Activated CD4-positive, alpha-beta memory T cell treated with anti-CD3 and anti-CD28 coated beads, Interleukin-2, amount 10 ng/mL, durations not matched to agents 7 days and 5 days (primary cell): ENCODE data around the gene KLHL40. TPM values are rescaled to one million over a fixed set of nuclear protein-coding genes. Genes with fewer than 3 reads are reported as not detected.

ENCODE experiments used
- CTCF ChIA-PET: fragments of 350-600 bp; sonication (Branson Sonifier 250); formaldehyde crosslinking; loops from one replicate; lab custom pipeline; 2021; ENCODE audit warnings: antibody characterized with exemption, inconsistent platforms; lab: Charles Lee
- POLR2A ChIA-PET: fragments of 350-600 bp; sonication (Branson Sonifier 250); formaldehyde crosslinking; loops from one replicate; lab custom pipeline; 2021; ENCODE audit warnings: antibody characterized with exemption; lab: Charles Lee
- DNase-seq: peaks from one replicate; pipeline ENCODE4 v3.0.0-alpha.2; 2020
- H3K27ac Mint-ChIP-seq: one replicate; pipeline ENCODE4 v1.8.0; 2021; ENCODE audit warnings: mild to moderate bottlenecking, mixed read lengths
- H3K27me3 Mint-ChIP-seq: one replicate; pipeline ENCODE4 v1.8.0; 2021; ENCODE audit warnings: mixed read lengths
- H3K36me3 Mint-ChIP-seq: one replicate; pipeline ENCODE4 v1.8.0; 2021; ENCODE audit warnings: low read depth, mixed read lengths
- H3K4me1 Mint-ChIP-seq: one replicate; pipeline ENCODE4 v1.8.0; 2021; ENCODE audit warnings: mixed read lengths
- H3K4me3 Mint-ChIP-seq: one replicate; pipeline ENCODE4 v1.8.0; 2021; ENCODE audit warnings: mild to moderate bottlenecking, mixed read lengths
- H3K9me3 Mint-ChIP-seq: one replicate; pipeline ENCODE4 v1.8.0; 2021; ENCODE audit warnings: mixed read lengths
- total RNA-seq, 2 experiments: library from RNA; stranded (reverse); gene quantifications; one replicate each; pipeline ENCODE4 v1.2.3, GENCODE V29; 2021

The KLHL40 gene
- total RNA-seq, 2 experiments from 2014 or later = not detected

DNA sequence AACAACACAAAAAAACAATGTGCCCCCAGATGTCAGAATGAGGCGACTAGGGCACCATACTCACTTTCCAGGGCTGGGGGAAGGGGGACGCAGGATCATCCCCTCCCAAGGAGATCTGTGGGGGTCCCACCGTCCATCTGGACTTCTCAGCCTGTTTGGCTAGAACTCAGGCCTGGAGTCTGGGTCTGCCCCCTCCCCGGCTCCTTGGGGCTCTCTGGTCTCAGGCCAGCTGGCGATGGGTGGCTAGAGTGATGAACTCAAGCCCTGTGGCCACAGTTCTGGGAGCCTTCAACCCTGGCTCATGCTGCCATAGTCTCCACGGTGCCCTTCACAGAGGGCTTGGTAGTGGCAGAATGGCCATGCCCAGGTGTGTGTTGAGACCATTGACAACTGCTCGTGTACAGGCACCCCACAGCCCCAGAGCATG, 18.2 kb upstream of the KLHL40 start:
- DNase-seq = peak; percentile 8
- Mint-ChIP-seq H3K4me1 (no peaks in the 10 kb centered on the region), H3K36me3 (no peaks in the 10 kb centered on the region), H3K9me3 (no peaks in the 10 kb centered on the region), H3K27me3 (peaks cover 2% of the 10 kb centered on the region), H3K27ac (no peak overlapping the region), H3K4me3 (no peak overlapping the region)
- POLR2A ChIA-PET = no interaction called here
- CTCF ChIA-PET = no interaction called here

- CTCF ChIA-PET = no interaction called here
- H3K27me3 Mint-ChIP-seq = peaks cover 2% of the 10 kb centered on the region
These were observed 17.6 kb upstream of the KLHL40 start for GRCh38 chr3:42667523-42668412.

DNA sequence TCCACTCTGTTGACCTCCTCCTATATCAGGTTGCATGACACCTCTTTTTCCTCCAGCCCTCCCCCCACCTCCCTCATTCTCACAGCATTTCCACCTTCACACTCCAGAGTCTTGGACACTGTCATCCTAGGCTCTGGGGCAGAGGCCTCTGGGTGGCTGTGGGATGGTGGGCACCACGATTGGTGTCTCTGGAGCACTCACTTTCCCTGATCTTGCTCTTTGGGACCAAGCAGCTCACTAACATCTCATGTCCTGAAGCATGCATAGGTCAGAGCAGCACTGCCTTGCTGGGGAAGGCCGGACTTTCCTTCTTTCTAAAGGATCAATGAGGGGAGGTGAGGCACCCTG, 16.9 kb upstream of the KLHL40 start:
- POLR2A ChIA-PET = no interaction called here
- Mint-ChIP-seq H3K4me3 (no peak overlapping the region), H3K27me3 (peaks cover 2% of the 10 kb centered on the region), H3K36me3 (no peaks in the 10 kb centered on the region), H3K4me1 (no peaks in the 10 kb centered on the region), H3K27ac (no peak overlapping the region), H3K9me3 (no peaks in the 10 kb centered on the region)
- DNase-seq = no peak
- CTCF ChIA-PET = no interaction called here

More at GRCh38 chr3:42667523-42668412, 17.6 kb upstream of the KLHL40 start:
- Mint-ChIP-seq H3K9me3 (no peaks in the 10 kb centered on the region), H3K27ac (no peak overlapping the region), H3K4me1 (no peaks in the 10 kb centered on the region), H3K4me3 (no peak overlapping the region), H3K36me3 (no peaks in the 10 kb centered on the region)
- POLR2A ChIA-PET = no interaction called here
- DNase-seq = peak; percentile 14

DNA sequence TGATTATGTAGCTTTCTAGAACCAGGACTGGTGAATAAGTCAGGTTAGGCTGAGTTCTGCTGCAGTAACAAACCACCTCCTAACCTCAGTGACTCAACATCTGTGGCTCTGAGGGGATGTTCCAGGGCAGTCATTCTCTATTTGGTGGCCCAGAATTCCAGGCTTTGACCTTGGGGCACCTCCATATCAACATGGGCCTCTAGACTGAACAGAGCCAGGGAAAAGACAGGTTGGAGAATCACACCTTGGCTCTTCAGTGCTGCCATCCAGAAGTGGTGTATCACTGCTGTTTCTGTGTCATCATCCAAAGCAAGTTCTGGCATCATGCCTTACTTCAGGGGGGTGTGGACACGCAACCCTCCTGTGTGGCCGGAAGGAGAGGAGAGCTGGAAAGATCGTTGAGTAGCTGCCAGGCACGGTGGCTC, 16.5 kb upstream of the KLHL40 start:
- ChIA-PET POLR2A (no interaction called here), CTCF (no interaction called here)
- Mint-ChIP-seq H3K9me3 (no peaks in the 10 kb centered on the region), H3K27me3 (peaks cover 2% of the 10 kb centered on the region), H3K27ac (no peak overlapping the region), H3K36me3 (no peaks in the 10 kb centered on the region), H3K4me1 (no peaks in the 10 kb centered on the region), H3K4me3 (no peak overlapping the region)
- DNase-seq = no peak

DNA sequence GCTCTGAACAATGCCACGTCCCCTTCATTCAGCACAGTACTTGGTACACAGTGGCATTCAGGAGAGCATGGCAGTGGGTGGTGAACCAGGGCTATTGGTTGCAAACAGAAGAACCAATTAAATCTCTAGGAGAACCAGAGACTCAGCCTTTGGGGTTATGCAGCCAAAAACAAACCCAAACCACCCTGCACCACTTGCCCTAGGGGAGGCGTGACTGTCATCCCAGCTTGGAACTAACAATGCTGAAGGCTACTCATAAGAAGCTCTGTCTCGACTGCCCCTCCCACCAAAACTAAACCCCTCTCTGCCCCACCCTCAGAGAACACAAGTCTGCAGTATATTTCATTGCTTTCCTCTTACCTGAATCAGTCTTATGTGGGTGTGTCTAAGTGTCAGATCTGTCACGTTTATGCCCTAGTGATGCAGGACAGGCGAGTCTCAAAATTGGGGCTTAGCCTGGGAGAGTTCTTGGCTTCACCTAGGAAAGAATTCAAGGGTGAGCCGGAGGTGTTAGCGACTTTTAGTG, 15.2 kb upstream of the KLHL40 start:
- Mint-ChIP-seq H3K4me3 (no peak overlapping the region), H3K27me3 (peaks cover 5% of the 10 kb centered on the region), H3K36me3 (no peaks in the 10 kb centered on the region), H3K4me1 (no peaks in the 10 kb centered on the region), H3K27ac (no peak overlapping the region), H3K9me3 (peaks cover 2% of the 10 kb centered on the region)
- CTCF ChIA-PET = no interaction called here
- DNase-seq = no peak
- POLR2A ChIA-PET = no interaction called here

DNA sequence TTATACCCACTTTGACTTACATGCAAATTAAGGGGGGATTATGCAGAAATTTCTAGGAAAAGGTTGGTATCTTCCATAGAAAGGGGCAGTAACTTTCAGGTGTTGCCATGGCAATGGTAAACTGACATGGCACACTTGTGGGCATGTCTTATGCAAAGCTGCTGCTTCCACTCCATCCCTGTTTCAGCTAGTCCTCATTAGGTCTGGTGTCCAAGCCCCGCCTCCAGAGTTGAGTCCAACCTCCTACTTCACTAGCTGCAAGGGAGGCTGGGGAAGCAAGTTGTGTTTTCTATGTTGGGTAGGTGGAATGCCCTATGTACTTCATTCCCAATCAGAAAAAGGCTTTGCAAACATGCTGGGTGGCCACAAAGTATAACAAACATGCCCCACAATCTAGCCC, 14.7 kb upstream of the KLHL40 start:
- Mint-ChIP-seq H3K4me3 (no peak overlapping the region), H3K36me3 (no peaks in the 10 kb centered on the region), H3K27ac (no peak overlapping the region), H3K27me3 (peaks cover 5% of the 10 kb centered on the region), H3K4me1 (no peaks in the 10 kb centered on the region), H3K9me3 (peaks cover 2% of the 10 kb centered on the region)
- POLR2A ChIA-PET = no interaction called here
- no peak for DNase-seq
- CTCF ChIA-PET = no interaction called here

GRCh38 chr3:42672515-42672914, 12.8 kb upstream of the KLHL40 start:
- peaks cover 5% of the 10 kb centered on the region for H3K27me3 Mint-ChIP-seq
- no peaks in the 10 kb centered on the region for H3K4me1 Mint-ChIP-seq
- CTCF ChIA-PET = no interaction called here
- no peaks in the 10 kb centered on the region for H3K36me3 Mint-ChIP-seq
- H3K9me3 Mint-ChIP-seq = peaks cover 10% of the 10 kb centered on the region
- no peak overlapping the region for H3K27ac Mint-ChIP-seq
- DNase-seq = no peak
- H3K4me3 Mint-ChIP-seq = no peak overlapping the region
- POLR2A ChIA-PET = no interaction called here

DNA sequence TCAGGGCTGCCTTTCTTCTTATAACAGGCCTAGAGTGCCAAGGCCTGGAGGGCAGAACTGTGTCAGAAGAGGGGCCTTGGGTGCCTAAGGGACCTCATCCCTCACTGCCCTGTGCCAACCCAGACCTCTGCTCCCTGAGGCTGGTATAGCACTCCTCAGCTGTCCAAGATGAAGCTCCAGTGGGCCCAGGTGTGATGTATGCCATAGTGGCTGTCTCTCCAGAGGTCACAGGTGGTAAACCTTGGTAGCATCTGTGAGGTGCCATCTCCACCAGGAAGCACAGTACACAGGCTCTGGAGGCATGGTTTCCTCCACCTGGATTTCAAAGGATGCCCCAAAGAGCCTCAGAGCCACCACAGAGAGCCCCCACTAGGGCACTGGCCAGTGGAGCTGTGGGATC, 12.3 kb upstream of the KLHL40 start:
- ChIA-PET CTCF (no interaction called here), POLR2A (no interaction called here)
- Mint-ChIP-seq H3K27me3 (peaks cover 5% of the 10 kb centered on the region), H3K4me1 (no peaks in the 10 kb centered on the region), H3K4me3 (no peak overlapping the region), H3K9me3 (peaks cover 15% of the 10 kb centered on the region), H3K27ac (no peak overlapping the region), H3K36me3 (peaks cover 5% of the 10 kb centered on the region)
- no peak for DNase-seq

DNA sequence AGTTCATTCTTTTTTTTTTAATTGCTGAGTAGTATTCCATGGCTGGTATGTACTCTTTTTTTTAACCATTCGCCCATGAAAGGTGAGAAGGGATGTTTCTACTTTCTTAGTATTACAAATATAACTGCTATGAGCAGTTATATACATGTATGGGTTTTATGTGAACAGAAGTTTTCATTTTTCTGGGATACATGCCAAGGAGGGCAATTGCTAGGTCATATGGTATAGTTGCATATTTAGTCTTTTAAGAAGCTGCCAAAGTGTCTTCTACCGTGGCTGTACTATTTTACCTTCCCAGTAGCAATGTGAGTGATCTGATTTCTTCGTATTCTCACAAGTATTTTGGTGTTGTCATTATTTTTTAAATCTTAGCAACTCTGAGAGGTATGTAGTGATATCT, 11.2 kb upstream of the KLHL40 start:
- peaks cover 2% of the 10 kb centered on the region for H3K4me1 Mint-ChIP-seq
- peaks cover 3% of the 10 kb centered on the region for H3K27me3 Mint-ChIP-seq
- H3K9me3 Mint-ChIP-seq = peaks cover 15% of the 10 kb centered on the region
- no peak overlapping the region for H3K27ac Mint-ChIP-seq
- no peak overlapping the region for H3K4me3 Mint-ChIP-seq
- ChIA-PET CTCF (no interaction called here), POLR2A (no interaction called here)
- H3K36me3 Mint-ChIP-seq = peaks cover 5% of the 10 kb centered on the region
- no peak for DNase-seq

- no peak for DNase-seq
- CTCF ChIA-PET = no interaction called here
- H3K9me3 Mint-ChIP-seq = peaks cover 15% of the 10 kb centered on the region
These were observed 9.4 kb upstream of the KLHL40 start for GRCh38 chr3:42675909-42676308.

DNA sequence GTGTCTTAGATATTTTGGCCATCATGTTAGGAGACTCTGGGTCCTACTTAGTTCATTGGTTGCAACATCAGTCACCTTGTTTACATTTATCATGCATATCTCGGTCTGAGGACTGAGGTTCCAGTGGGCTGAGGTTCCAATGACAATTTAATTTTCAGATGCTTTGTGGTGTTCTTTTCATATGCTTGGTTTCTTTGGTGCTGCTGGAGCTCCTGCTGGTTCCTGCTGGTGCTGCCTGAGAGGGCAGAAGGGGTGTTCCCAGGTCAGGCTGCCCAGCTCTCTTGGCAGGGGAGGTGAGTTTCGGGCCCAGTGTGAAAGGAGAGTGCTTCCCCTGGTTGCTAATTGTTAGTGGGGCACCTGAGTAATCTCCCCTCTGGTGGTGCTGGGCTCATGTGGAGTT, 6.9 kb upstream of the KLHL40 start:
- no peak for DNase-seq
- peaks cover 6% of the 10 kb centered on the region for H3K27me3 Mint-ChIP-seq
- no peak overlapping the region for H3K4me3 Mint-ChIP-seq
- peaks cover 5% of the 10 kb centered on the region for H3K36me3 Mint-ChIP-seq
- H3K27ac Mint-ChIP-seq = no peak overlapping the region
- CTCF ChIA-PET = no interaction called here
- H3K9me3 Mint-ChIP-seq = peaks cover 15% of the 10 kb centered on the region
- H3K4me1 Mint-ChIP-seq = peaks cover 3% of the 10 kb centered on the region
- POLR2A ChIA-PET = no interaction called here

More at GRCh38 chr3:42675909-42676308, 9.4 kb upstream of the KLHL40 start:
- POLR2A ChIA-PET = no interaction called here
- Mint-ChIP-seq H3K4me1 (peaks cover 2% of the 10 kb centered on the region), H3K27me3 (peaks cover 3% of the 10 kb centered on the region), H3K4me3 (no peak overlapping the region), H3K27ac (no peak overlapping the region), H3K36me3 (peaks cover 5% of the 10 kb centered on the region)

- peaks cover 7% of the 10 kb centered on the region for H3K27me3 Mint-ChIP-seq
- DNase-seq = no peak
- CTCF ChIA-PET = no interaction called here
- POLR2A ChIA-PET = no interaction called here
- peaks cover 5% of the 10 kb centered on the region for H3K36me3 Mint-ChIP-seq
- H3K4me3 Mint-ChIP-seq = no peak overlapping the region
- H3K9me3 Mint-ChIP-seq = peaks cover 14% of the 10 kb centered on the region
- H3K4me1 Mint-ChIP-seq = peaks cover 11% of the 10 kb centered on the region
- no peak overlapping the region for H3K27ac Mint-ChIP-seq
These were observed 5.1 kb upstream of the KLHL40 start for GRCh38 chr3:42680271-42680670.

DNA sequence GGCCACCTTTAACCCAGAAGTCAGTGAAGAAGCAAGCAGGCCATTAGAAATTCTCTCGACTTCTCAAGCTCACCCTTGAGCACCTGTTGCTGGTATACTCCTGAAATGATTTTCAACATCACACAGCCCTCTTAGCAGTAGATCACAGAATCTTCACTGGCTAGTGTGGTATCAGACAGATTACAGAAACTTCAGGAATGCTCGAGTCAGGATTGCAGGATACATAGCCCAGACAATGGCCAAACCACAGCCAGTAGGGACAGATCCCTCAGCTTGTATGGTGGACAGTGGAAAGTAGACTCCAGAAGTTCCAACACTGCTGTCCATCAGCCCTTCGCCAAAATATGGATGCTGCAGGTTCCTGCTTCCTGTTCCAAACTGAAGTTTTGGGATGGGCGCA, 4.5 kb upstream of the KLHL40 start:
- Mint-ChIP-seq H3K4me1 (peaks cover 11% of the 10 kb centered on the region), H3K27me3 (peaks cover 9% of the 10 kb centered on the region), H3K36me3 (peaks cover 5% of the 10 kb centered on the region), H3K4me3 (no peak overlapping the region), H3K9me3 (peaks cover 14% of the 10 kb centered on the region), H3K27ac (no peak overlapping the region)
- DNase-seq = no peak
- POLR2A ChIA-PET = no interaction called here
- CTCF ChIA-PET = no interaction called here
